ENCODE data around the gene TMEM154. TPM values are rescaled to one million over a fixed set of nuclear protein-coding genes. Genes with fewer than 3 reads are reported as not detected.

Gene TMEM154
- polyA plus RNA-seq, 1 donor from 2014 or later, result not detected

DNA sequence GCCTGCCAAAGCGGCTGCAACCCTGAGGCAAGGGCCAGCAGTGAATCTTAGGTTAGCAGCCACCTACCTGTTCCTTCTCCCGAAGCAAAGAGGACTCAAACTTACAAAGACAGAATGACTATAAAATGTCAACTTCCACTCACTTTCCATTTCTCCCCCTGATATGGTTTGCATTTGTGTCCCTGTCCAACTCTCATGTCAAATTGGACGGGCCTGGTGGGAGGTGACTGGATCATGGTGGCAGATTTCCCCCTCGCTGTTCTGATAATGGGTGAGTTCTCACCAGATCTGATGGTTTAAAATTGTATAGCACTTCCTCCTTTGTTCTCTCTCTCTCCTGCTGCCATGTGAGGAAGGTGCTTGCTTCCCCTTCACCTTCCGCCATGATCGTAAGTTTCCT lies 35.3 kb upstream of the TMEM154 start:
- Histone ChIP-seq H3K4me2 (ENCODE audit: low read length) (no peak overlapping the region), H3K4me3 (ENCODE audit: low read length) (no peak overlapping the region), H4K20me1 (ENCODE audit: insufficient read depth) (no peaks in the 10 kb centered on the region), H3K9ac (ENCODE audit: low read length) (no peak overlapping the region), H3F3A (ENCODE audit: insufficient read depth, low read length, poor library complexity, severe bottlenecking) (no peaks in the 10 kb centered on the region), H3K36me3 (ENCODE audit: insufficient read depth, low read length) (no peaks in the 10 kb centered on the region), H3K27me3 (ENCODE audit: insufficient read depth, low read depth, low read length) (no peaks in the 10 kb centered on the region), H3K9me3 (ENCODE audit: low read length) (no peaks in the 10 kb centered on the region), H3K27ac (ENCODE audit: low read length) (no peak overlapping the region), H3K9me2 (ENCODE audit: insufficient read depth, low read length) (no peaks in the 10 kb centered on the region), H2AFZ (ENCODE audit: low read depth, low read length) (no peak overlapping the region), H3K79me2 (replicated peaks; ENCODE audit: insufficient read depth, low read length) (no peaks in the 10 kb centered on the region)
- TF ChIP-seq, protein P1, sequence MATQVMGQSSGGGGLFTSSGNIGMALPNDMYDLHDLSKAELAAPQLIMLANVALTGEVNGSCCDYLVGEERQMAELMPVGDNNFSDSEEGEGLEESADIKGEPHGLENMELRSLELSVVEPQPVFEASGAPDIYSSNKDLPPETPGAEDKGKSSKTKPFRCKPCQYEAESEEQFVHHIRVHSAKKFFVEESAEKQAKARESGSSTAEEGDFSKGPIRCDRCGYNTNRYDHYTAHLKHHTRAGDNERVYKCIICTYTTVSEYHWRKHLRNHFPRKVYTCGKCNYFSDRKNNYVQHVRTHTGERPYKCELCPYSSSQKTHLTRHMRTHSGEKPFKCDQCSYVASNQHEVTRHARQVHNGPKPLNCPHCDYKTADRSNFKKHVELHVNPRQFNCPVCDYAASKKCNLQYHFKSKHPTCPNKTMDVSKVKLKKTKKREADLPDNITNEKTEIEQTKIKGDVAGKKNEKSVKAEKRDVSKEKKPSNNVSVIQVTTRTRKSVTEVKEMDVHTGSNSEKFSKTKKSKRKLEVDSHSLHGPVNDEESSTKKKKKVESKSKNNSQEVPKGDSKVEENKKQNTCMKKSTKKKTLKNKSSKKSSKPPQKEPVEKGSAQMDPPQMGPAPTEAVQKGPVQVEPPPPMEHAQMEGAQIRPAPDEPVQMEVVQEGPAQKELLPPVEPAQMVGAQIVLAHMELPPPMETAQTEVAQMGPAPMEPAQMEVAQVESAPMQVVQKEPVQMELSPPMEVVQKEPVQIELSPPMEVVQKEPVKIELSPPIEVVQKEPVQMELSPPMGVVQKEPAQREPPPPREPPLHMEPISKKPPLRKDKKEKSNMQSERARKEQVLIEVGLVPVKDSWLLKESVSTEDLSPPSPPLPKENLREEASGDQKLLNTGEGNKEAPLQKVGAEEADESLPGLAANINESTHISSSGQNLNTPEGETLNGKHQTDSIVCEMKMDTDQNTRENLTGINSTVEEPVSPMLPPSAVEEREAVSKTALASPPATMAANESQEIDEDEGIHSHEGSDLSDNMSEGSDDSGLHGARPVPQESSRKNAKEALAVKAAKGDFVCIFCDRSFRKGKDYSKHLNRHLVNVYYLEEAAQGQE (IDR thresholded peaks at IDR 0.05; ENCODE audit: borderline replicate concordance), result no peak
- TF ChIP-seq TAF1 (IDR thresholded peaks at IDR 0.05; ENCODE audit: low read depth) (no peak), POLR2AphosphoS5 (IDR thresholded peaks at IDR 0.05) (no peak), EP300 (conservative IDR thresholded peaks at IDR 0.05; ENCODE audit: poor library complexity, severe bottlenecking) (no peak), MXI1 (conservative IDR thresholded peaks at IDR 0.05; ENCODE audit: poor library complexity, severe bottlenecking) (no peak), SMC3 (conservative IDR thresholded peaks at IDR 0.05; ENCODE audit: poor library complexity) (no peak), RAD21 (conservative IDR thresholded peaks at IDR 0.05) (no peak), EZH2 (IDR thresholded peaks at IDR 0.05; ENCODE audit: borderline replicate concordance, insufficient read depth, low read length, poor library complexity, severe bottlenecking) (no peak)
- TF ChIP-seq, protein P2, sequence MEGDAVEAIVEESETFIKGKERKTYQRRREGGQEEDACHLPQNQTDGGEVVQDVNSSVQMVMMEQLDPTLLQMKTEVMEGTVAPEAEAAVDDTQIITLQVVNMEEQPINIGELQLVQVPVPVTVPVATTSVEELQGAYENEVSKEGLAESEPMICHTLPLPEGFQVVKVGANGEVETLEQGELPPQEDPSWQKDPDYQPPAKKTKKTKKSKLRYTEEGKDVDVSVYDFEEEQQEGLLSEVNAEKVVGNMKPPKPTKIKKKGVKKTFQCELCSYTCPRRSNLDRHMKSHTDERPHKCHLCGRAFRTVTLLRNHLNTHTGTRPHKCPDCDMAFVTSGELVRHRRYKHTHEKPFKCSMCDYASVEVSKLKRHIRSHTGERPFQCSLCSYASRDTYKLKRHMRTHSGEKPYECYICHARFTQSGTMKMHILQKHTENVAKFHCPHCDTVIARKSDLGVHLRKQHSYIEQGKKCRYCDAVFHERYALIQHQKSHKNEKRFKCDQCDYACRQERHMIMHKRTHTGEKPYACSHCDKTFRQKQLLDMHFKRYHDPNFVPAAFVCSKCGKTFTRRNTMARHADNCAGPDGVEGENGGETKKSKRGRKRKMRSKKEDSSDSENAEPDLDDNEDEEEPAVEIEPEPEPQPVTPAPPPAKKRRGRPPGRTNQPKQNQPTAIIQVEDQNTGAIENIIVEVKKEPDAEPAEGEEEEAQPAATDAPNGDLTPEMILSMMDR (IDR thresholded peaks at IDR 0.05; ENCODE audit: poor library complexity, severe bottlenecking), result no peak

DNA sequence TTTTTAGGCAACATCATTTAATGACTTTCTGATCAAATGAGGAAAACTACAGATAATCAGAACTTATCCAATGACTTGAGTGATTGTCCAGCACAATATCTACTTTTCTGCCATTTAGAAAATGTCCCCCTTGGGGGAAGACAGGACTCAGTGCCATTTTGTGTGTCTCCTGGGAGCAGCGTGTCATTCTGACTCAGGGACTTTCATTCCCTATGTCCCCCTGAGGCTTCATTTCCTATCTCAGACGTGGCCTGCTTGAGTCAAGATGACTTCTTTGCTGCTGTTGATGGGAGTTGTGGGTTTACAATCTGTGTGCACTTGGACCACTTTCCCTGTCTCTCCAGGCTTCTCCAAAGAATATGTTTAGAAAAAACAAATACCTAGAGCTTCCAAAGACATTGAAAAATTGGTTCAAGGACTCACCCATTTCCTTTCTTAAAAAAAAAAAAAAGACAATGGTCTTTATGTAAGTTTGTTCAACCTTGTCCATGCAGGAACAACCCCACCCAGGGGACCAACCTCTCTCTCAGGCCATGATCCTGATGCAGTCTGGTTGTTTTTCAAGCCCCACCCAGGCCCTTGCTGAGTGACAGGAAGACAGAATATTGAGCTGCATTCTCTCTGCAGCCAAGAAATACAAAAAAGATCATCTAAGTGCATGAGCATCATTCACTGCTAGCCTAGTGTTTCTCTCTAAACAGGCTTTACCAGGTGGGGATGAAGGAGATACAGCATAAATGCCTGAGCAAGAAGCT lies 34.3 kb upstream of the TMEM154 start:
- Histone ChIP-seq H3K79me2 (replicated peaks; ENCODE audit: insufficient read depth, low read length) (no peaks in the 10 kb centered on the region), H3F3A (ENCODE audit: insufficient read depth, low read length, poor library complexity, severe bottlenecking) (no peaks in the 10 kb centered on the region), H3K27ac (ENCODE audit: low read length) (no peak overlapping the region), H3K9me2 (ENCODE audit: insufficient read depth, low read length) (no peaks in the 10 kb centered on the region), H4K20me1 (ENCODE audit: insufficient read depth) (no peaks in the 10 kb centered on the region), H3K27me3 (ENCODE audit: insufficient read depth, low read depth, low read length) (no peaks in the 10 kb centered on the region), H3K9ac (ENCODE audit: low read length) (no peak overlapping the region), H3K36me3 (ENCODE audit: insufficient read depth, low read length) (no peaks in the 10 kb centered on the region), H3K9me3 (ENCODE audit: low read length) (no peaks in the 10 kb centered on the region), H2AFZ (ENCODE audit: low read depth, low read length) (no peak overlapping the region), H3K4me3 (ENCODE audit: low read length) (no peak overlapping the region), H3K4me2 (ENCODE audit: low read length) (no peak overlapping the region)
- TF ChIP-seq EZH2 (IDR thresholded peaks at IDR 0.05; ENCODE audit: borderline replicate concordance, insufficient read depth, low read length, poor library complexity, severe bottlenecking) (no peak), RAD21 (conservative IDR thresholded peaks at IDR 0.05) (no peak), SMC3 (conservative IDR thresholded peaks at IDR 0.05; ENCODE audit: poor library complexity) (no peak), TAF1 (IDR thresholded peaks at IDR 0.05; ENCODE audit: low read depth) (no peak), POLR2AphosphoS5 (IDR thresholded peaks at IDR 0.05) (no peak)
- TF ChIP-seq, protein P1 (IDR thresholded peaks at IDR 0.05; ENCODE audit: borderline replicate concordance), result no peak
- TF ChIP-seq, protein P2 (IDR thresholded peaks at IDR 0.05; ENCODE audit: poor library complexity, severe bottlenecking), result no peak
